Measurements from ENCODE around the gene CRYGS.
"Not testable (repeated sequence)": the region's sequence is repeated elsewhere in the genome, so short reads cannot be mapped to it uniquely, and the experiment has no call there.

CRYGS gene

GRCh38 chr3:186571644-186572013, 27.4 kb upstream of the CRYGS start:
- DNase-seq (ENCODE audit: low spot score): no peak
- ChIA-PET POLR2A (ENCODE audit: low non-redundant PET) (no interaction called here), CTCF (no interaction called here)
- H3K27ac ChIP-seq: no peak overlapping the region
- no peak for TF ChIP-seq CTCF (conservative IDR thresholded peaks at IDR 0.05; ENCODE audit: low read depth)

- peak overlapping the region; percentile 70 for H3K27ac ChIP-seq
- ChIA-PET POLR2A (ENCODE audit: low non-redundant PET) (interaction anchor here (1.1 kb wide), 1 partner anchor 212 kb away, joined by 3 read pairs; the partner anchor contains the start of gene EIF4A2), CTCF (interaction anchor here (0.5 to 2.0 kb wide), 2 partner anchors 27 to 44 kb away, joined by 3 to 6 read pairs; no protein-coding TSS in a partner anchor)
- TF ChIP-seq CTCF (conservative IDR thresholded peaks at IDR 0.05; ENCODE audit: low read depth): no peak
- DNase-seq (ENCODE audit: low spot score): no peak
Measured at GRCh38 chr3:186570941-186571643, 26.9 kb upstream of the CRYGS start.

- ChIA-PET CTCF (interaction anchor here (0.5 to 2.0 kb wide), 4 partner anchors 28 to 184 kb away, joined by 3 to 6 read pairs (median 3); no protein-coding TSS in a partner anchor), POLR2A (ENCODE audit: low non-redundant PET) (interaction anchor here (1.1 kb wide), 1 partner anchor 213 kb away, joined by 3 read pairs; the partner anchor contains the start of gene EIF4A2)
- peak; percentile 100 for DNase-seq (ENCODE audit: low spot score)
- peak within 1 kb of the TSS; percentile 70 for H3K27ac ChIP-seq
- TF ChIP-seq CTCF (conservative IDR thresholded peaks at IDR 0.05; ENCODE audit: low read depth): no peak
Measured at GRCh38 chr3:186570096-186570940, 26.1 kb upstream of the CRYGS start, which contains the start of gene DNAJB11. DNAJB11 (plus strand) TSS chr3:186570720; CDS start chr3:186570898, 178 bp downstream.

GRCh38 chr3:186569779-186570095, 25.6 kb upstream of the CRYGS start:
- no peak for DNase-seq (ENCODE audit: low spot score)
- peak overlapping the region; percentile 70 for H3K27ac ChIP-seq
- TF ChIP-seq CTCF (conservative IDR thresholded peaks at IDR 0.05; ENCODE audit: low read depth): no peak
- POLR2A ChIA-PET (ENCODE audit: low non-redundant PET): no interaction called here
- CTCF ChIA-PET: interaction anchor here (0.5 to 2.0 kb wide), 3 partner anchors 45 to 184 kb away, joined by 3 to 6 read pairs (median 3); no protein-coding TSS in a partner anchor

- CTCF ChIA-PET: interaction anchor here (0.6 to 2.0 kb wide), 3 partner anchors 45 to 645 kb away, joined by 3 to 6 read pairs (median 3); no protein-coding TSS in a partner anchor
- POLR2A ChIA-PET (ENCODE audit: low non-redundant PET): interaction anchor here (0.7 to 1.7 kb wide), 3 partner anchors 48 to 625 kb away, joined by 3 to 5 read pairs (median 3); no protein-coding TSS in a partner anchor
- peak overlapping the region; percentile 50 for H3K27ac ChIP-seq
- not testable (repeated sequence) for DNase-seq (ENCODE audit: low spot score)
Measured at GRCh38 chr3:186569361-186569760, 25.2 kb upstream of the CRYGS start.

- TF ChIP-seq CTCF (conservative IDR thresholded peaks at IDR 0.05; ENCODE audit: low read depth): no peak
- ChIA-PET POLR2A (ENCODE audit: low non-redundant PET) (interaction anchor here (0.6 kb wide), 1 partner anchor 370 kb away, joined by 3 read pairs; no protein-coding TSS in a partner anchor), CTCF (interaction anchor here (0.6 to 1.1 kb wide), 6 partner anchors 27 to 567 kb away, joined by 3 to 8 read pairs (median 4); no protein-coding TSS in a partner anchor)
- H3K27ac ChIP-seq: peak within 1 kb of the TSS; percentile 93
- peak; percentile 90 for DNase-seq (ENCODE audit: low spot score)
Measured at GRCh38 chr3:186567072-186567921, 23.1 kb upstream of the CRYGS start, which contains the start of gene TBCCD1. TBCCD1 (minus strand) TSS chr3:186567339; CDS start chr3:186564329, 3,010 bp downstream.

All from RWPE1 (cell line).